HEK293 (cell line): ENCODE data around the gene SLC13A3.
A peak's percentile ranks its signal among the peaks of the same experiment; 100 is the strongest.

Experiments
- CTCF ChIA-PET: fragments of 350-600 bp; formaldehyde crosslinking; extraction: SDS; loops from one replicate; lab custom pipeline; 2021; ENCODE audit warnings: antibody characterized with exemption; lab: Yijun Ruan, JAX
- POLR2A ChIA-PET: fragments of 300-600 bp; formaldehyde crosslinking; extraction: SDS; loops from one replicate; lab custom pipeline; 2020; ENCODE audit warnings: antibody characterized with exemption, inconsistent platforms; lab: Yijun Ruan, JAX
- H3K27ac ChIP-seq: fragments of 200-500 bp; sonication (Bioruptor generic); 2 replicates; pipeline ENCODE4 v1.5.1; 2014; ENCODE audit warnings: low read depth, low read length, control low read depth, inconsistent platforms; ENCODE audit errors: extremely low read depth
- H3K36me3 ChIP-seq, 2 experiments: fragments of 200-500 bp in 1 of 2; sonication (Bioruptor generic) in 1 of 2; 1 replicate in 1 of 2; 2 replicates in 1 of 2; pipeline ENCODE4 v1.5.1; 2014 to 2017; ENCODE audit warnings: inconsistent platforms in 2 of 2, low read length in 2 of 2; ENCODE audit not compliant: control insufficient read depth in 2 of 2, insufficient read depth in 1 of 2
- H3K4me1 ChIP-seq: fragments of 200-500 bp; sonication (Bioruptor generic); 2 replicates; pipeline ENCODE4 v1.5.1; 2014; ENCODE audit warnings: mild to moderate bottlenecking, low read length, inconsistent platforms; ENCODE audit not compliant: control insufficient read depth, insufficient read depth
- H3K4me3 ChIP-seq: 2 replicates; pipeline ENCODE4 v1.5.1; 2011; ENCODE audit warnings: low read depth, mild to moderate bottlenecking, control low read depth, low read length, moderate library complexity
- H3K9me3 ChIP-seq: fragments of 200-500 bp; sonication (Bioruptor generic); 2 replicates; pipeline ENCODE4 v1.5.1; 2014; ENCODE audit warnings: low read depth, low read length, inconsistent platforms; ENCODE audit not compliant: control insufficient read depth, insufficient read depth
- GLI2 ChIP-seq: fragments of 450-650 bp; formaldehyde crosslinking; IDR thresholded peaks from 2 replicates; pipeline ENCODE4; 2017; ENCODE audit warnings: missing biosample characterization, missing genetic modification characterization, low read depth, borderline replicate concordance
- GLI4 ChIP-seq: fragments of 450-650 bp; formaldehyde crosslinking; IDR thresholded peaks from 2 replicates; pipeline ENCODE4 v1.5.1; 2016; ENCODE audit warnings: missing biosample characterization, missing genetic modification characterization
- KLF16 ChIP-seq: fragments of 450-650 bp; formaldehyde crosslinking; IDR thresholded peaks from 2 replicates; pipeline ENCODE4 v1.5.1; 2017; ENCODE audit warnings: missing biosample characterization, missing genetic modification characterization
- ZFHX2 ChIP-seq: fragments of 450-650 bp; formaldehyde crosslinking; conservative IDR thresholded peaks from 2 replicates; pipeline ENCODE4 v1.5.1; 2016; ENCODE audit warnings: missing biosample characterization, missing genetic modification characterization
- ZNF138 ChIP-seq: fragments of 450-650 bp; formaldehyde crosslinking; IDR thresholded peaks from 2 replicates; pipeline ENCODE4 v1.5.1; 2016; ENCODE audit warnings: missing biosample characterization, missing genetic modification characterization, borderline replicate concordance
- ZNF140 ChIP-seq: fragments of 450-650 bp; formaldehyde crosslinking; IDR thresholded peaks from 2 replicates; pipeline ENCODE4 v1.5.1; 2016; ENCODE audit warnings: missing biosample characterization, missing genetic modification characterization
- ZNF155 ChIP-seq: fragments of 450-650 bp; formaldehyde crosslinking; IDR thresholded peaks from 2 replicates; pipeline ENCODE4 v1.5.1; 2016; ENCODE audit warnings: missing biosample characterization, missing genetic modification characterization
- ZNF214 ChIP-seq: fragments of 450-650 bp; formaldehyde crosslinking; IDR thresholded peaks from 2 replicates; pipeline ENCODE4 v1.5.1; 2017; ENCODE audit warnings: missing biosample characterization, mild to moderate bottlenecking, missing genetic modification characterization, borderline replicate concordance
- ZNF248 ChIP-seq: fragments of 450-650 bp; formaldehyde crosslinking; IDR thresholded peaks from 2 replicates; pipeline ENCODE4 v1.5.1; 2017; ENCODE audit warnings: missing biosample characterization, missing genetic modification characterization
- ZNF274 ChIP-seq, 2 experiments: fragments of 200-500 bp in 1 of 2; fragments of 450-650 bp in 1 of 2; sonication (Bioruptor generic) in 1 of 2; formaldehyde crosslinking in 1 of 2; IDR thresholded peaks; 2 replicates each; pipeline versions ENCODE4 v1.5.1 to v1.6.1; 2014 to 2016; ENCODE audit warnings: borderline replicate concordance in 1 of 2, inconsistent platforms in 1 of 2, low read length in 1 of 2, missing biosample characterization in 1 of 2, missing genetic modification characterization in 1 of 2
- ZNF549 ChIP-seq: fragments of 450-650 bp; IDR thresholded peaks from 2 replicates; pipeline ENCODE4 v1.5.1; 2018; ENCODE audit warnings: missing biosample characterization, missing genetic modification characterization, mild to moderate bottlenecking, inconsistent platforms, moderate library complexity
- ZNF555 ChIP-seq: fragments of 450-650 bp; formaldehyde crosslinking; conservative IDR thresholded peaks from 2 replicates; pipeline ENCODE4 v1.5.1; 2017; ENCODE audit warnings: missing biosample characterization, mild to moderate bottlenecking, missing genetic modification characterization, inconsistent platforms
- ZNF624 ChIP-seq: fragments of 450-650 bp; formaldehyde crosslinking; IDR thresholded peaks from 2 replicates; pipeline ENCODE4 v1.5.1; 2017; ENCODE audit warnings: missing biosample characterization, missing genetic modification characterization
- ZNF677 ChIP-seq: fragments of 450-650 bp; IDR thresholded peaks from 2 replicates; pipeline ENCODE4 v1.5.0; 2018; ENCODE audit warnings: missing biosample characterization, mild to moderate bottlenecking, missing genetic modification characterization, moderate library complexity
- ZSCAN30 ChIP-seq: fragments of 450-650 bp; IDR thresholded peaks from 2 replicates; pipeline ENCODE4 v1.5.1; 2018; ENCODE audit warnings: missing biosample characterization, mild to moderate bottlenecking, missing genetic modification characterization, moderate library complexity
- TF ChIP-seq, protein P1 (sequence below): fragments of 450-650 bp; formaldehyde crosslinking; IDR thresholded peaks from 2 replicates; pipeline ENCODE4 v1.5.1; 2016; ENCODE audit warnings: missing biosample characterization, missing genetic modification characterization
- TF ChIP-seq, protein P2 (sequence below): fragments of 450-650 bp; formaldehyde crosslinking; IDR thresholded peaks from 2 replicates; pipeline ENCODE4 v1.5.1; 2016; ENCODE audit warnings: missing biosample characterization, missing genetic modification characterization, low read depth
- TF ChIP-seq, protein P3 (sequence below): fragments of 450-650 bp; formaldehyde crosslinking; IDR thresholded peaks from 2 replicates; pipeline ENCODE4 v1.5.1; 2016; ENCODE audit warnings: missing biosample characterization, missing genetic modification characterization
- TF ChIP-seq, protein P4 (sequence below): fragments of 450-650 bp; formaldehyde crosslinking; IDR thresholded peaks from 2 replicates; pipeline ENCODE4 v1.5.1; 2016; ENCODE audit warnings: missing biosample characterization, missing genetic modification characterization
- TF ChIP-seq, protein P5 (sequence below): fragments of 450-650 bp; formaldehyde crosslinking; IDR thresholded peaks from 2 replicates; pipeline ENCODE4 v1.5.0; 2017; ENCODE audit warnings: missing biosample characterization, missing genetic modification characterization, borderline replicate concordance
- TF ChIP-seq, protein P6 (sequence below): sonication (generic); formaldehyde crosslinking; IDR thresholded peaks from 2 replicates; pipeline ENCODE4 v1.8.1; 2022; ENCODE audit warnings: mild to moderate bottlenecking, moderate library complexity, missing genetic modification reagents

SLC13A3 gene

DNA sequence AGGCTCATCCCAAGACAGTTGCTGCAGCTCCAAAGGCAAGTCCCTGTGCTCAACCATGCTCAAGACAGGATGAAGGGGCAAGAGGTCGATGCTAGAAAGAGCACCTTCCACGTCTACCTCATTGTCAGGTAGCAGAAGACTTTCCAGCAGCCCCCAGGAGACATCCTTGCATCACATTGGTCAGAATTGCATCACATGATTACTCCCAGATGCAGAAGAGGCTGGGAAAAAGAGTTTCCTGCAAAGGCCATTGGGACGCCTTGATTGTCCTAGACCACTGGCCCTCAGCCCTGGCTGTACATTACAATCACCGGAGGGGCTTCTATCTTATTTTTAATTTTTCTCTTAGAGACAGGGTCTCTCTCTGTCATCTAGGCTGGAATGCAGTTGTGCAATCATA lies 120.6 kb downstream of the SLC13A3 start:
- CTCF ChIA-PET = interaction anchor here (0.6 kb wide), 1 partner anchor 9 kb away, joined by 4 read pairs; no protein-coding TSS in a partner anchor

DNA sequence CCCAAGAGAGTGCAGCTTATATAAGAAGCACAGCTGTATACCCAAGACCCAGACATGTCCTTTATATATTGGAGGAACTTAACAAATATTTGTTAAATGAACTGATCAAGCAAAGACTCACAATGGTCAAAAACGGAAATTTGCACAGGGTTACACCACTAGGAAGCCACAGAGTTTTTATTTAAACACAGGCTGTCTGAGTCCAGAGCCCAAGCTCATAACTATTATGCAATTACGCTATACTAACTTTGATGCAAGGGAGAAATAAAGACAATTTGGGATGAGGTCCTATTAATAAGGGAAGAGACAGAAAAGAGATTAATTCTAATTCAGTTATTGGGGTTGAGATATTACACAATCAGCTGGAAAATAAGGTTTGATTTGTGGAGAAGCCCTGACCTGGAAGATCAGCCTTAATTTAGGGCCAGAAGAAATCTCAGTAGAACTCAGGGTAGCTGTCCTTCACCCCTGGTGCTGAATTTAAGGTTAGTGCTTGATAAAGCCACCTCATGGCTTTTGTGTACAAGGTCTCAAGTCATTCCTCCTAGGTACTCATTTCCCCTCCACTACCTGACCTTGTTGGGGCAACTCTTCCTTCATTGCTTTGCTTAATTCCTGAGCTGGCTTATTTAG lies 127.4 kb downstream of the SLC13A3 start:
- Histone ChIP-seq H3K4me1 (no peaks in the 10 kb centered on the region), H3K27ac (no peak overlapping the region), H3K9me3 (no peaks in the 10 kb centered on the region), H3K36me3 (no peaks in the 10 kb centered on the region), H3K4me3 (no peak overlapping the region)
- TF ChIP-seq ZNF140 (tag by site-specific recombination) = no peak
- TF ChIP-seq, protein P1, sequence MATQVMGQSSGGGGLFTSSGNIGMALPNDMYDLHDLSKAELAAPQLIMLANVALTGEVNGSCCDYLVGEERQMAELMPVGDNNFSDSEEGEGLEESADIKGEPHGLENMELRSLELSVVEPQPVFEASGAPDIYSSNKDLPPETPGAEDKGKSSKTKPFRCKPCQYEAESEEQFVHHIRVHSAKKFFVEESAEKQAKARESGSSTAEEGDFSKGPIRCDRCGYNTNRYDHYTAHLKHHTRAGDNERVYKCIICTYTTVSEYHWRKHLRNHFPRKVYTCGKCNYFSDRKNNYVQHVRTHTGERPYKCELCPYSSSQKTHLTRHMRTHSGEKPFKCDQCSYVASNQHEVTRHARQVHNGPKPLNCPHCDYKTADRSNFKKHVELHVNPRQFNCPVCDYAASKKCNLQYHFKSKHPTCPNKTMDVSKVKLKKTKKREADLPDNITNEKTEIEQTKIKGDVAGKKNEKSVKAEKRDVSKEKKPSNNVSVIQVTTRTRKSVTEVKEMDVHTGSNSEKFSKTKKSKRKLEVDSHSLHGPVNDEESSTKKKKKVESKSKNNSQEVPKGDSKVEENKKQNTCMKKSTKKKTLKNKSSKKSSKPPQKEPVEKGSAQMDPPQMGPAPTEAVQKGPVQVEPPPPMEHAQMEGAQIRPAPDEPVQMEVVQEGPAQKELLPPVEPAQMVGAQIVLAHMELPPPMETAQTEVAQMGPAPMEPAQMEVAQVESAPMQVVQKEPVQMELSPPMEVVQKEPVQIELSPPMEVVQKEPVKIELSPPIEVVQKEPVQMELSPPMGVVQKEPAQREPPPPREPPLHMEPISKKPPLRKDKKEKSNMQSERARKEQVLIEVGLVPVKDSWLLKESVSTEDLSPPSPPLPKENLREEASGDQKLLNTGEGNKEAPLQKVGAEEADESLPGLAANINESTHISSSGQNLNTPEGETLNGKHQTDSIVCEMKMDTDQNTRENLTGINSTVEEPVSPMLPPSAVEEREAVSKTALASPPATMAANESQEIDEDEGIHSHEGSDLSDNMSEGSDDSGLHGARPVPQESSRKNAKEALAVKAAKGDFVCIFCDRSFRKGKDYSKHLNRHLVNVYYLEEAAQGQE = peak; percentile 94
- TF ChIP-seq, protein P2, sequence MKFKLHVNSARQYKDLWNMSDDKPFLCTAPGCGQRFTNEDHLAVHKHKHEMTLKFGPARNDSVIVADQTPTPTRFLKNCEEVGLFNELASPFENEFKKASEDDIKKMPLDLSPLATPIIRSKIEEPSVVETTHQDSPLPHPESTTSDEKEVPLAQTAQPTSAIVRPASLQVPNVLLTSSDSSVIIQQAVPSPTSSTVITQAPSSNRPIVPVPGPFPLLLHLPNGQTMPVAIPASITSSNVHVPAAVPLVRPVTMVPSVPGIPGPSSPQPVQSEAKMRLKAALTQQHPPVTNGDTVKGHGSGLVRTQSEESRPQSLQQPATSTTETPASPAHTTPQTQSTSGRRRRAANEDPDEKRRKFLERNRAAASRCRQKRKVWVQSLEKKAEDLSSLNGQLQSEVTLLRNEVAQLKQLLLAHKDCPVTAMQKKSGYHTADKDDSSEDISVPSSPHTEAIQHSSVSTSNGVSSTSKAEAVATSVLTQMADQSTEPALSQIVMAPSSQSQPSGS (tag by site-specific recombination) = no peak
- CTCF ChIA-PET = interaction anchor here (0.6 to 6.0 kb wide), 3 partner anchors 54 to 418 kb away, joined by 3 to 45 read pairs (median 4); no protein-coding TSS in a partner anchor
- POLR2A ChIA-PET = interaction anchor here (0.5 kb wide), 1 partner anchor 67 kb away, joined by 3 read pairs; no protein-coding TSS in a partner anchor

More for the DNA sequence above, 120.6 kb downstream of the SLC13A3 start:
- H3K9me3 ChIP-seq = no peaks in the 10 kb centered on the region
- TF ChIP-seq, protein P3, sequence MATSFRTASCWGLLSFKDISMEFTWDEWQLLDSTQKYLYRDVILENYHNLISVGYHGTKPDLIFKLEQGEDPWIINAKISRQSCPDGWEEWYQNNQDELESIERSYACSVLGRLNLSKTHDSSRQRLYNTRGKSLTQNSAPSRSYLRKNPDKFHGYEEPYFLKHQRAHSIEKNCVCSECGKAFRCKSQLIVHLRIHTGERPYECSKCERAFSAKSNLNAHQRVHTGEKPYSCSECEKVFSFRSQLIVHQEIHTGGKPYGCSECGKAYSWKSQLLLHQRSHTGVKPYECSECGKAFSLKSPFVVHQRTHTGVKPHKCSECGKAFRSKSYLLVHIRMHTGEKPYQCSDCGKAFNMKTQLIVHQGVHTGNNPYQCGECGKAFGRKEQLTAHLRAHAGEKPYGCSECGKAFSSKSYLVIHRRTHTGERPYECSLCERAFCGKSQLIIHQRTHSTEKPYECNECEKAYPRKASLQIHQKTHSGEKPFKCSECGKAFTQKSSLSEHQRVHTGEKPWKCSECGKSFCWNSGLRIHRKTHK (tag by site-specific recombination) = no peak
- TF ChIP-seq ZNF624 (tag by site-specific recombination) (no peak), KLF16 (tag by site-specific recombination) (no peak), ZNF155 (tag by site-specific recombination) (no peak), ZNF549 (tag by site-specific recombination) (no peak), GLI4 (tag by site-specific recombination) (no peak), ZNF274 (IDR thresholded peaks at IDR 0.05; ENCODE audit: low read length) (no peak), ZNF274 (tag by site-specific recombination; IDR thresholded peaks at IDR 0.05; ENCODE audit: borderline replicate concordance) (no peak), ZFHX2 (tag by site-specific recombination) (no peak), ZNF248 (tag by site-specific recombination) (no peak), ZNF138 (no peak), GLI2 (tag by site-specific recombination) (no peak), ZSCAN30 (no peak), ZNF214 (tag by site-specific recombination) (no peak), ZNF677 (tag by site-specific recombination) (no peak), ZNF555 (tag by site-specific recombination) (no peak)
- TF ChIP-seq, protein P4, sequence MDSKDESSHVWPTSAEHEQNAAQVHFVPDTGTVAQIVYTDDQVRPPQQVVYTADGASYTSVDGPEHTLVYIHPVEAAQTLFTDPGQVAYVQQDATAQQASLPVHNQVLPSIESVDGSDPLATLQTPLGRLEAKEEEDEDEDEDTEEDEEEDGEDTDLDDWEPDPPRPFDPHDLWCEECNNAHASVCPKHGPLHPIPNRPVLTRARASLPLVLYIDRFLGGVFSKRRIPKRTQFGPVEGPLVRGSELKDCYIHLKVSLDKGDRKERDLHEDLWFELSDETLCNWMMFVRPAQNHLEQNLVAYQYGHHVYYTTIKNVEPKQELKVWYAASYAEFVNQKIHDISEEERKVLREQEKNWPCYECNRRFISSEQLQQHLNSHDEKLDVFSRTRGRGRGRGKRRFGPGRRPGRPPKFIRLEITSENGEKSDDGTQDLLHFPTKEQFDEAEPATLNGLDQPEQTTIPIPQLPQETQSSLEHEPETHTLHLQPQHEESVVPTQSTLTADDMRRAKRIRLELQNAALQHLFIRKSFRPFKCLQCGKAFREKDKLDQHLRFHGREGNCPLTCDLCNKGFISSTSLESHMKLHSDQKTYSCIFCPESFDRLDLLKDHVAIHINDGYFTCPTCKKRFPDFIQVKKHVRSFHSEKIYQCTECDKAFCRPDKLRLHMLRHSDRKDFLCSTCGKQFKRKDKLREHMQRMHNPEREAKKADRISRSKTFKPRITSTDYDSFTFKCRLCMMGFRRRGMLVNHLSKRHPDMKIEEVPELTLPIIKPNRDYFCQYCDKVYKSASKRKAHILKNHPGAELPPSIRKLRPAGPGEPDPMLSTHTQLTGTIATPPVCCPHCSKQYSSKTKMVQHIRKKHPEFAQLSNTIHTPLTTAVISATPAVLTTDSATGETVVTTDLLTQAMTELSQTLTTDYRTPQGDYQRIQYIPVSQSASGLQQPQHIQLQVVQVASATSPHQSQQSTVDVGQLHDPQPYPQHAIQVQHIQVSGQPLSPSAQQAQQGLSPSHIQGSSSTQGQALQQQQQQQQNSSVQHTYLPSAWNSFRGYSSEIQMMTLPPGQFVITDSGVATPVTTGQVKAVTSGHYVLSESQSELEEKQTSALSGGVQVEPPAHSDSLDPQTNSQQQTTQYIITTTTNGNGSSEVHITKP = no peak
- TF ChIP-seq, protein P5, sequence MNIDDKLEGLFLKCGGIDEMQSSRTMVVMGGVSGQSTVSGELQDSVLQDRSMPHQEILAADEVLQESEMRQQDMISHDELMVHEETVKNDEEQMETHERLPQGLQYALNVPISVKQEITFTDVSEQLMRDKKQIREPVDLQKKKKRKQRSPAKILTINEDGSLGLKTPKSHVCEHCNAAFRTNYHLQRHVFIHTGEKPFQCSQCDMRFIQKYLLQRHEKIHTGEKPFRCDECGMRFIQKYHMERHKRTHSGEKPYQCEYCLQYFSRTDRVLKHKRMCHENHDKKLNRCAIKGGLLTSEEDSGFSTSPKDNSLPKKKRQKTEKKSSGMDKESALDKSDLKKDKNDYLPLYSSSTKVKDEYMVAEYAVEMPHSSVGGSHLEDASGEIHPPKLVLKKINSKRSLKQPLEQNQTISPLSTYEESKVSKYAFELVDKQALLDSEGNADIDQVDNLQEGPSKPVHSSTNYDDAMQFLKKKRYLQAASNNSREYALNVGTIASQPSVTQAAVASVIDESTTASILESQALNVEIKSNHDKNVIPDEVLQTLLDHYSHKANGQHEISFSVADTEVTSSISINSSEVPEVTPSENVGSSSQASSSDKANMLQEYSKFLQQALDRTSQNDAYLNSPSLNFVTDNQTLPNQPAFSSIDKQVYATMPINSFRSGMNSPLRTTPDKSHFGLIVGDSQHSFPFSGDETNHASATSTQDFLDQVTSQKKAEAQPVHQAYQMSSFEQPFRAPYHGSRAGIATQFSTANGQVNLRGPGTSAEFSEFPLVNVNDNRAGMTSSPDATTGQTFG (tag by site-specific recombination) = no peak
- TF ChIP-seq, protein P6, sequence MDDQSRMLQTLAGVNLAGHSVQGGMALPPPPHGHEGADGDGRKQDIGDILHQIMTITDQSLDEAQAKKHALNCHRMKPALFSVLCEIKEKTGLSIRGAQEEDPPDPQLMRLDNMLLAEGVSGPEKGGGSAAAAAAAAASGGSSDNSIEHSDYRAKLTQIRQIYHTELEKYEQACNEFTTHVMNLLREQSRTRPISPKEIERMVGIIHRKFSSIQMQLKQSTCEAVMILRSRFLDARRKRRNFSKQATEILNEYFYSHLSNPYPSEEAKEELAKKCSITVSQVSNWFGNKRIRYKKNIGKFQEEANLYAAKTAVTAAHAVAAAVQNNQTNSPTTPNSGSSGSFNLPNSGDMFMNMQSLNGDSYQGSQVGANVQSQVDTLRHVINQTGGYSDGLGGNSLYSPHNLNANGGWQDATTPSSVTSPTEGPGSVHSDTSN = no peak
- no peak overlapping the region for H3K27ac ChIP-seq
- POLR2A ChIA-PET = no interaction called here
- no peaks in the 10 kb centered on the region for H3K4me1 ChIP-seq
- H3K4me3 ChIP-seq = no peak overlapping the region
- no peaks in the 10 kb centered on the region for H3K36me3 ChIP-seq
